Smooth muscle cell (in vitro differentiated cells): ENCODE measurements around the gene MARK2. TPM values are rescaled to one million over a fixed set of nuclear protein-coding genes. Genes with fewer than 3 reads are reported as not detected.

ENCODE experiments used
- DNase-seq: peaks from one replicate; lab custom pipeline; 2025; ENCODE audit not compliant: unreplicated experiment; lab: John Stamatoyannopoulos, UW
- H2AFZ ChIP-seq: fragments of 200-600 bp; sonication (generic); 2 replicates; pipeline ENCODE4 v1.6.0; 2016; ENCODE audit warnings: antibody characterized with exemption, low read depth, mild to moderate bottlenecking
- H3F3A ChIP-seq: fragments of 200-600 bp; sonication (generic); 2 replicates; pipeline ENCODE4 v1.6.0; 2017; ENCODE audit warnings: antibody characterized with exemption, low read depth
- H3K27ac ChIP-seq: fragments of 200-600 bp; sonication (generic); 2 replicates; pipeline ENCODE4 v1.5.1; 2016; ENCODE audit warnings: low read depth, mild to moderate bottlenecking
- H3K27me3 ChIP-seq: fragments of 200-600 bp; sonication (generic); 2 replicates; pipeline ENCODE4 v1.6.1; 2016; ENCODE audit warnings: low read depth, mild to moderate bottlenecking
- H3K36me3 ChIP-seq: fragments of 200-600 bp; sonication (generic); 2 replicates; pipeline ENCODE4 v1.5.1; 2016; ENCODE audit warnings: low read depth
- H3K4me1 ChIP-seq: fragments of 200-600 bp; sonication (generic); 2 replicates; pipeline ENCODE4 v1.5.1; 2016; ENCODE audit warnings: low read depth
- H3K4me2 ChIP-seq: fragments of 200-600 bp; sonication (generic); 2 replicates; pipeline ENCODE4 v1.6.0; 2016; ENCODE audit warnings: mild to moderate bottlenecking
- H3K4me3 ChIP-seq: fragments of 200-600 bp; sonication (generic); 2 replicates; pipeline ENCODE4 v1.5.1; 2016; ENCODE audit warnings: mild to moderate bottlenecking
- H3K79me2 ChIP-seq: fragments of 200-600 bp; sonication (generic); 2 replicates; pipeline ENCODE4 v1.6.0; 2016; ENCODE audit warnings: low read depth, mild to moderate bottlenecking
- H3K9ac ChIP-seq: fragments of 200-600 bp; sonication (generic); 2 replicates; pipeline ENCODE4 v1.6.0; 2016; ENCODE audit warnings: low read depth
- H3K9me3 ChIP-seq: fragments of 200-600 bp; sonication (generic); replicated peaks from 2 replicates; pipeline ENCODE4 v1.5.1; 2016; ENCODE audit warnings: low read depth
- H4K20me1 ChIP-seq: fragments of 200-600 bp; sonication (generic); 2 replicates; pipeline ENCODE4 v1.6.0; 2016; ENCODE audit warnings: low read depth
- WGBS: methylation state at CpG from one replicate; pipeline ENCODE4 v1.1.7; 2016; ENCODE audit warnings: low lambda C conversion rate; 5-methylcytosine and 5-hydroxymethylcytosine counted together
- polyA plus RNA-seq: library from polyadenylated mRNA; unstranded; fragments of >200 nt; fragmentation: Nextera tagmentation; extraction: Ambion mirVana; gene quantifications from 2 replicates; pipeline ENCODE4 v1.2.1, GENCODE V29; 2016
- total RNA-seq: library from RNA; depleted of rRNA; stranded (reverse); fragments of >200 nt; gene quantifications from 2 replicates; pipeline ENCODE4 v1.2.3, GENCODE V29; 2014
- TF ChIP-seq, protein P1 (sequence below): fragments of 200-600 bp; sonication (generic); IDR thresholded peaks from 2 replicates; pipeline ENCODE4 v1.5.1; 2017; ENCODE audit warnings: borderline replicate concordance, mild to moderate bottlenecking, antibody characterized with exemption; ENCODE audit not compliant: insufficient read depth, poor library complexity, severe bottlenecking

MARK2 gene
- total and polyA plus RNA-seq, 2 experiments from 2014 or later: 14.2 to 23.3 TPM

- peak; percentile 66 for DNase-seq
- Histone ChIP-seq H3K79me2 (no peaks in the 10 kb centered on the region), H3K27me3 (no peaks in the 10 kb centered on the region), H3K27ac (no peak within 1 kb of the TSS), H3K9me3 (no peaks in the 10 kb centered on the region), H3F3A (peaks cover 7% of the 10 kb centered on the region), H3K4me2 (peak within 1 kb of the TSS; percentile 99), H4K20me1 (peaks cover 16% of the 10 kb centered on the region), H3K4me3 (peak within 1 kb of the TSS; percentile 67), H3K9ac (peak within 1 kb of the TSS; percentile 3), H2AFZ (no peak within 1 kb of the TSS), H3K4me1 (peaks cover 44% of the 10 kb centered on the region), H3K36me3 (no peaks in the 10 kb centered on the region)
- TF ChIP-seq, protein P1, sequence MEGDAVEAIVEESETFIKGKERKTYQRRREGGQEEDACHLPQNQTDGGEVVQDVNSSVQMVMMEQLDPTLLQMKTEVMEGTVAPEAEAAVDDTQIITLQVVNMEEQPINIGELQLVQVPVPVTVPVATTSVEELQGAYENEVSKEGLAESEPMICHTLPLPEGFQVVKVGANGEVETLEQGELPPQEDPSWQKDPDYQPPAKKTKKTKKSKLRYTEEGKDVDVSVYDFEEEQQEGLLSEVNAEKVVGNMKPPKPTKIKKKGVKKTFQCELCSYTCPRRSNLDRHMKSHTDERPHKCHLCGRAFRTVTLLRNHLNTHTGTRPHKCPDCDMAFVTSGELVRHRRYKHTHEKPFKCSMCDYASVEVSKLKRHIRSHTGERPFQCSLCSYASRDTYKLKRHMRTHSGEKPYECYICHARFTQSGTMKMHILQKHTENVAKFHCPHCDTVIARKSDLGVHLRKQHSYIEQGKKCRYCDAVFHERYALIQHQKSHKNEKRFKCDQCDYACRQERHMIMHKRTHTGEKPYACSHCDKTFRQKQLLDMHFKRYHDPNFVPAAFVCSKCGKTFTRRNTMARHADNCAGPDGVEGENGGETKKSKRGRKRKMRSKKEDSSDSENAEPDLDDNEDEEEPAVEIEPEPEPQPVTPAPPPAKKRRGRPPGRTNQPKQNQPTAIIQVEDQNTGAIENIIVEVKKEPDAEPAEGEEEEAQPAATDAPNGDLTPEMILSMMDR: no peak
- under 1% methylated on average over 56 of the region's 85 CpGs for WGBS
Observed at GRCh38 chr11:63916837-63917691, 78.2 kb downstream of the MARK2 start, which contains the start of gene RCOR2. Gene RCOR2 (minus strand): TSS chr11:63917164. CDS start chr11:63916456, 708 bp downstream.

DNA sequence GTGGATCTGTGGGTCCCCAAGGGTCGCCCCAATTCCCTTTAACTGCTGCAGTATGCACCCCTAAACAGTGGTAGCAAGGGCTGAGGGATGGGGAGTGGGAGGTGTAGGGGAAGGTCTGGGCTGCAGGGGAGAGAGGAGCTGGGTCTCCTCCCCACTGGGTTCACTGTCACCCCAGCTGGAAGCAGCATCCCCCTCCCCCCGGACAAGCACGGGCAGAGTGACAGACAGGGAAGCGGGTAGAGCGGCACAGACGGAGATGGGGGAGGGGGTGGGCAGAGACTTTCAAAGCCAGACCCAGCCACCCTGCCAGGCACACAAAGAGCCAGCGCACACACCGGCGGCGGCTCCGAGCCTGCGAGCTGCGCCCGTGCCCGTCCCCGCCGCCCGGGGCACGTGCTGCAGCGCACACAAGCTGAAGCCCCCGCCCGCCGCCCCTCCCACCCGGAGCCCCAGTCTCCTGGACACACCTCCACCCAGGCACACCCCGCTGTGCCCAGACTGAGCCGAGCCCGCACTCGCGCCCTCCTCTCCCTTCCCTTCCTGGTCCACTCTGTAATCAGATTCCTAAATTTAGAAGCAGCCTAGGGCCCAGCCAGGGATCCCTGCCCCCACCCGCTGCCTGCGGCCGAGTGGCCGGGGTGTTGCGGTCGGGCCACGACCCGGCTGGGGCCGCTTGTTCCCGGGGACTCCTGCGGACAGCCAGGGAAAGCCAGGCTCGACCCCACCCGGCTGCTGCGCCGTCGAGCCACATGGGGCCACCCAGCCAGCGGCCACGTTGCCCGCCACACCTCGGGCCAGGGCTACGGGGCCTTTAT is 79.0 kb downstream of the MARK2 start:
- WGBS: 5% methylated on average over 32 of the region's 50 CpGs
- peak overlapping the region; percentile 36 for H3K27ac ChIP-seq
- H3F3A ChIP-seq: no peaks in the 10 kb centered on the region
- no peaks in the 10 kb centered on the region for H3K9me3 ChIP-seq
- no peaks in the 10 kb centered on the region for H3K79me2 ChIP-seq
- DNase-seq: peak; percentile 55
- H3K4me2 ChIP-seq: peak overlapping the region; percentile 99
- TF ChIP-seq, protein P1: no peak
- peaks cover 16% of the 10 kb centered on the region for H4K20me1 ChIP-seq
- peak overlapping the region; percentile 67 for H3K4me3 ChIP-seq
- H2AFZ ChIP-seq: no peak overlapping the region
- peak overlapping the region; percentile 3 for H3K9ac ChIP-seq
- H3K36me3 ChIP-seq: no peaks in the 10 kb centered on the region
- no peaks in the 10 kb centered on the region for H3K27me3 ChIP-seq
- H3K4me1 ChIP-seq: peaks cover 44% of the 10 kb centered on the region

DNA sequence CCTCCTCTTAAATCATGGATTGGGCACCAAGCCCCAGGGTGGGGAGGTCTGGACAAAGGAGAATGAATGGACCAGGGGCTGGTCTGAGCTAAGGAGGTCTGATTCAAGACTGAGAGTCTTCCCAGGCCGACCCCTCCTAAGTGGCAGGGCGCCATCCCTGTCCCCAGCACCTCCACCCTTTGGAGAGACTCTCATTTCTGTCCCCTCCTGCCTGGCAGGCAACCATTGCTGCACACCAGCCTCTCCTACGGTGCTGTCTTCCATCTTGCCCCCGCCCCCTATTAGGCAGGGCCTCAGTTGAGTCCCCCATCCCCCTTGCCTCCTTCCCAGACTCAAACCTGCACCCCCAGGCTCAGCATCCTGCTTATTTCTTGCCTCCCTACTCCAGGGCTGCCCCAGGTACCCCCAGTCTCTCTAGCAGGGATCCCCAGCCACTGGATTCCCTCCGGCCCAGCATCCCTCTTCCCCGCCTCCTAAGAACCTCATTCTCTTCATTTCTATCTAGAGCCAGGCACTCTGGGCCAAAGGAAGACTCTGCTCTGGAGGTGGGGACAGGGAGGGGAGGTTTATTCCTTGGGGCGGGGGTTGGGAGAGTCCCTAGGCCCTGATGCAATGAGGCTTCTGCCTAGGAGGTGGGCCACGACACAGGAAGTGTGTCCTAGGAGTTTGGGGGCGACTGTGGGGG is 79.7 kb downstream of the MARK2 start:
- Histone ChIP-seq H3K79me2 (no peaks in the 10 kb centered on the region), H2AFZ (no peak overlapping the region), H3K9ac (no peak overlapping the region), H3K9me3 (no peaks in the 10 kb centered on the region), H3K36me3 (no peaks in the 10 kb centered on the region), H3F3A (no peaks in the 10 kb centered on the region), H3K4me2 (peak overlapping the region; percentile 99), H3K27ac (peak overlapping the region; percentile 36), H4K20me1 (peaks cover 16% of the 10 kb centered on the region), H3K27me3 (no peaks in the 10 kb centered on the region), H3K4me3 (no peak overlapping the region), H3K4me1 (peaks cover 44% of the 10 kb centered on the region)
- 36% methylated on average over 7 of the region's 9 CpGs for WGBS
- DNase-seq: no peak
- TF ChIP-seq, protein P1: no peak
